GM12892 (cell line): Measurements from ENCODE around the gene EPHB1.
"Not testable (repeated sequence)": the region's sequence is repeated elsewhere in the genome, so short reads cannot be mapped to it uniquely, and the experiment has no call there.

Source experiments
- DNase-seq: peaks from one replicate; pipeline ENCODE4 v3.0.0; 2011; ENCODE audit not compliant: insufficient read length
- FAIRE-seq: peaks from 2 replicates; lab custom pipeline; 2011; peaks lifted over from hg19 to GRCh38; lab: Jason Lieb, UNC
- POLR2A ChIP-seq: IDR thresholded peaks from 2 replicates; pipeline ENCODE4 v1.6.1; 2011; ENCODE audit warnings: low read depth, low read length, control low read depth
- POLR2AphosphoS5 ChIP-seq: IDR thresholded peaks from 2 replicates; pipeline ENCODE4 v1.6.1; 2011; ENCODE audit warnings: low read depth, low read length, control low read depth
- TAF1 ChIP-seq: IDR thresholded peaks from 2 replicates; pipeline ENCODE4 v1.6.1; 2011; ENCODE audit warnings: low read depth, mild to moderate bottlenecking, control low read depth, low read length, borderline replicate concordance

Gene EPHB1

GRCh38 chr3:135007607-135008006, 212.5 kb downstream of the EPHB1 start:
- no peak for FAIRE-seq
- DNase-seq, result no peak
- TF ChIP-seq POLR2A (no peak), POLR2AphosphoS5 (no peak), TAF1 (no peak)

GRCh38 chr3:135008326-135008725, 213.3 kb downstream of the EPHB1 start:
- FAIRE-seq, result no peak
- DNase-seq, result no peak
- TF ChIP-seq POLR2A, result no peak
- TF ChIP-seq POLR2AphosphoS5, result no peak
- TF ChIP-seq TAF1, result no peak

GRCh38 chr3:135009014-135009413, 214.0 kb downstream of the EPHB1 start:
- TF ChIP-seq TAF1 (no peak), POLR2AphosphoS5 (no peak), POLR2A (no peak)
- no peak for DNase-seq
- no peak for FAIRE-seq

GRCh38 chr3:135012101-135012500, 217.0 kb downstream of the EPHB1 start:
- TF ChIP-seq POLR2AphosphoS5, result no peak
- no peak for TF ChIP-seq TAF1
- TF ChIP-seq POLR2A, result no peak
- DNase-seq, result no peak
- FAIRE-seq, result no peak

- no peak for FAIRE-seq
These were observed 218.1 kb downstream of the EPHB1 start for GRCh38 chr3:135013206-135013605.

GRCh38 chr3:135014566-135014965, 219.5 kb downstream of the EPHB1 start:
- TF ChIP-seq TAF1, result no peak
- TF ChIP-seq POLR2AphosphoS5, result no peak
- TF ChIP-seq POLR2A, result no peak
- FAIRE-seq, result no peak

More at GRCh38 chr3:135013206-135013605, 218.1 kb downstream of the EPHB1 start:
- DNase-seq, result no peak
- no peak for TF ChIP-seq POLR2A
- TF ChIP-seq POLR2AphosphoS5, result no peak
- no peak for TF ChIP-seq TAF1

GRCh38 chr3:135017003-135017893, 222.2 kb downstream of the EPHB1 start:
- DNase-seq, result no peak
- FAIRE-seq, result peak; percentile 61
- TF ChIP-seq TAF1 (no peak), POLR2A (no peak), POLR2AphosphoS5 (no peak)

More at GRCh38 chr3:135014566-135014965, 219.5 kb downstream of the EPHB1 start:
- DNase-seq, result no peak

GRCh38 chr3:135018149-135018923, 223.3 kb downstream of the EPHB1 start:
- FAIRE-seq, result peak; percentile 62
- no peak for DNase-seq
- no peak for TF ChIP-seq POLR2AphosphoS5
- no peak for TF ChIP-seq POLR2A
- no peak for TF ChIP-seq TAF1

- FAIRE-seq, result no peak
- TF ChIP-seq POLR2AphosphoS5 (no peak), TAF1 (no peak), POLR2A (no peak)
- DNase-seq, result no peak
These were observed 225.1 kb downstream of the EPHB1 start for GRCh38 chr3:135020181-135020580.

- FAIRE-seq (no peak), DNase-seq (no peak)
- TF ChIP-seq TAF1, result no peak
- no peak for TF ChIP-seq POLR2A
- no peak for TF ChIP-seq POLR2AphosphoS5
These were observed 229.1 kb downstream of the EPHB1 start for GRCh38 chr3:135023996-135024658.

GRCh38 chr3:135030768-135031615, 235.9 kb downstream of the EPHB1 start:
- FAIRE-seq, DNase-seq: not testable (repeated sequence)
